ENCODE results near the gene TP53TG5.

GRCh38 chr20:45340236-45340847 lies 37.8 kb downstream of the TP53TG5 start:
- TF ChIP-seq FOXM1 (IDR thresholded peaks at IDR 0.05; ENCODE audit: borderline replicate concordance) (no peak), BHLHE40 (IDR thresholded peaks at IDR 0.05; ENCODE audit: borderline replicate concordance) (no peak), FOXA1 (IDR thresholded peaks at IDR 0.05) (no peak), ARNT (IDR thresholded peaks at IDR 0.05) (no peak), ELF4 (IDR thresholded peaks at IDR 0.05) (no peak), CTBP1 (IDR thresholded peaks at IDR 0.05; ENCODE audit: borderline replicate concordance) (no peak), FOXK2 (IDR thresholded peaks at IDR 0.05) (no peak), SUZ12 (IDR thresholded peaks at IDR 0.05) (no peak), TARDBP (IDR thresholded peaks at IDR 0.05) (no peak), HDGF (IDR thresholded peaks at IDR 0.05; ENCODE audit: borderline replicate concordance) (no peak), ZNF384 (IDR thresholded peaks at IDR 0.05) (no peak), LEF1 (IDR thresholded peaks at IDR 0.05; ENCODE audit: borderline replicate concordance) (no peak), L3MBTL2 (conservative IDR thresholded peaks at IDR 0.05) (no peak)
- TF ChIP-seq, protein P1, sequence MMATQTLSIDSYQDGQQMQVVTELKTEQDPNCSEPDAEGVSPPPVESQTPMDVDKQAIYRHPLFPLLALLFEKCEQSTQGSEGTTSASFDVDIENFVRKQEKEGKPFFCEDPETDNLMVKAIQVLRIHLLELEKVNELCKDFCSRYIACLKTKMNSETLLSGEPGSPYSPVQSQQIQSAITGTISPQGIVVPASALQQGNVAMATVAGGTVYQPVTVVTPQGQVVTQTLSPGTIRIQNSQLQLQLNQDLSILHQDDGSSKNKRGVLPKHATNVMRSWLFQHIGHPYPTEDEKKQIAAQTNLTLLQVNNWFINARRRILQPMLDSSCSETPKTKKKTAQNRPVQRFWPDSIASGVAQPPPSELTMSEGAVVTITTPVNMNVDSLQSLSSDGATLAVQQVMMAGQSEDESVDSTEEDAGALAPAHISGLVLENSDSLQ (IDR thresholded peaks at IDR 0.05), result no peak

All from HEK293T (cell line).